ENCODE results near the gene CAMK1D. TPM values are rescaled to one million over a fixed set of nuclear protein-coding genes. Genes with fewer than 3 reads are reported as not detected.

Gene CAMK1D
- total and polyA plus RNA-seq, 2 of the 8 experiments (the other 6 are each of a cell fraction or from before 2014, with no cell fraction given): 3.5 to 10.6 TPM

DNA sequence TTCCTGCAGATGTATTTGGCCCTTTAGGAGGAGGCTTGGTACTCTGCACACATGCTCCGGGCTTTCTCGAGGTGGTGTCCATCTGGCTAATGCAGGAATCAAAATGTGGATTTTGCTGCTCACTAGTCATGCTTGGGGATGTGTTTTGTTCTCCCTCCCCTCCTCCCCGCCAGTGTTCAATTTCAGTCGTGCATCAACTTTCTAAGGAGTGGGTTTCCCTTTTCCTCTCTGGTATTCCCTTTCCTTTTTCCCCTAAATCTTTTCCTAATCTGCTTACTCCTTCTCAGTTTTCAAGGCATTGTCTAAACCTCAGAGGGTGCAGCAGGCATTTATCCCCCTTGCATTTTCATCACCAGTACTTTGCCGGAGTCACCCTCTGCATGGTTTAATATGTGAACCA is 450.4 kb downstream of the CAMK1D start:
- FAIRE-seq: no peak
- Histone ChIP-seq H2AK5ac (ENCODE audit: low read depth, low read length) (no peak overlapping the region), H4K20me1 (replicated peaks in 1 of 2; ENCODE audit: control insufficient read depth in 1 of 2, insufficient read depth in 2 of 2, low read length in 2 of 2) (no peaks in the 10 kb centered on the region), H2BK5ac (ENCODE audit: low read depth, low read length) (0 out of 2 replicates have a peak overlapping the region, but pooled peaks have one; percentile 13), H3K4ac (replicated peaks; ENCODE audit: insufficient read length, low read depth, low read length) (no peak overlapping the region), H4K91ac (replicated peaks; ENCODE audit: insufficient read length, low read length) (peak overlapping the region; percentile 23), H3K23ac (ENCODE audit: insufficient read length) (no peak overlapping the region), H2AFZ (ENCODE audit: low read length) (no peak overlapping the region), H3K27ac (ENCODE audit: low read depth, low read length) (no peak overlapping the region), H3K4me2 (ENCODE audit: insufficient read depth in 1 of 2, low read depth in 2 of 2, low read length in 2 of 2) (peak overlapping the region in 1 of 2 experiments; percentile 15; a peak in 1 of 4 replicates), H3K23me2 (ENCODE audit: low read depth, low read length) (peaks cover 6% of the 10 kb centered on the region), H3K36me3 (ENCODE audit: control insufficient read depth in 2 of 4, insufficient read depth in 4 of 4, low read length in 3 of 4) (no peaks in the 10 kb centered on the region), H4K8ac (ENCODE audit: extremely low read depth, insufficient read depth, low read length) (no peak overlapping the region), H2BK20ac (ENCODE audit: low read length) (no peak overlapping the region), H3K56ac (replicated peaks; ENCODE audit: insufficient read length, low read depth, low read length) (no peak overlapping the region), H2BK15ac (ENCODE audit: low read length) (no peak overlapping the region), H3K79me2 (ENCODE audit: control insufficient read depth in 1 of 2, insufficient read depth in 2 of 2, low read length in 2 of 2) (no peaks in the 10 kb centered on the region), H2BK12ac (ENCODE audit: low read depth, low read length) (no peak overlapping the region), H3K79me1 (ENCODE audit: low read depth, low read length) (no peaks in the 10 kb centered on the region), H3K14ac (ENCODE audit: insufficient read length) (no peak overlapping the region), H3K27me3 (replicated peaks in 1 of 4; ENCODE audit: control insufficient read depth in 3 of 4, extremely low read depth in 1 of 4, insufficient read depth in 3 of 4, low read length in 3 of 4) (no peaks in the 10 kb centered on the region), H2BK120ac (replicated peaks; ENCODE audit: low read depth, low read length) (no peak overlapping the region), H3K9ac (replicated peaks in 1 of 4; ENCODE audit: extremely low read depth in 1 of 4, low read depth in 3 of 4, low read length in 3 of 4) (no peak overlapping the region), H3K4me1 (replicated peaks in 1 of 4; ENCODE audit: control insufficient read depth in 3 of 4, insufficient read depth in 4 of 4, low read length in 3 of 4) (peaks cover 0 to 11% (median 4%) of the 10 kb centered on the region in 4 experiments; a peak in 3 of 7 replicates), H3K9me3 (ENCODE audit: insufficient read depth in 2 of 2, low read depth in 1 of 2, low read length in 1 of 2) (no peaks in the 10 kb centered on the region), H4K5ac (ENCODE audit: insufficient read length, low read depth, low read length) (no peak overlapping the region), H3K4me3 (ENCODE audit: extremely low read depth in 1 of 4, insufficient read depth in 2 of 4, low read depth in 3 of 4, low read length in 4 of 4) (no peak overlapping the region), H3K18ac (ENCODE audit: extremely low read depth, low read length) (peak overlapping the region; percentile 34; the same call in 1 of the 2 replicates)
- 84% methylated on average over 5 of the region's 5 CpGs; no CpG with 5 or more reads in 1 of the 2 experiments for WGBS, 2 experiments (ENCODE audit: extremely low coverage in 1 of 2, insufficient coverage in 1 of 2, insufficient read length in 1 of 2, insufficient replicate concordance in 2 of 2, low coverage in 1 of 2, low lambda C conversion rate in 2 of 2, missing lambda C conversion rate in 1 of 2)
- ChIA-PET POLR2A (ENCODE audit: partially characterized antibody) (no interaction called here), CTCF (ENCODE audit: partially characterized antibody) (interaction anchor here (0.6 to 2.4 kb wide), 17 partner anchors 10 to 466 kb away, joined by 3 to 14 read pairs (median 3); no protein-coding TSS in a partner anchor)
- no peak for DNase-seq (ENCODE audit: low read depth in 1 of 2, low spot score in 2 of 2)
- no peak for TF ChIP-seq CHD1 (IDR thresholded peaks at IDR 0.05; ENCODE audit: low read depth, low read length)

Data from H1 (cell line).